NCI-H1930 (cell line): ENCODE data around the gene MUSK.
"Not testable (repeated sequence)": the region's sequence is repeated elsewhere in the genome, so short reads cannot be mapped to it uniquely, and the experiment has no call there.

ENCODE experiments used
- DNase-seq, 2 experiments: peaks; one replicate each; lab custom pipeline; 2025; lab: John Stamatoyannopoulos, UW

Gene MUSK

GRCh38 chr9:110810262-110810976, 141.8 kb downstream of the MUSK start:
- DNase-seq, result no peak

DNA sequence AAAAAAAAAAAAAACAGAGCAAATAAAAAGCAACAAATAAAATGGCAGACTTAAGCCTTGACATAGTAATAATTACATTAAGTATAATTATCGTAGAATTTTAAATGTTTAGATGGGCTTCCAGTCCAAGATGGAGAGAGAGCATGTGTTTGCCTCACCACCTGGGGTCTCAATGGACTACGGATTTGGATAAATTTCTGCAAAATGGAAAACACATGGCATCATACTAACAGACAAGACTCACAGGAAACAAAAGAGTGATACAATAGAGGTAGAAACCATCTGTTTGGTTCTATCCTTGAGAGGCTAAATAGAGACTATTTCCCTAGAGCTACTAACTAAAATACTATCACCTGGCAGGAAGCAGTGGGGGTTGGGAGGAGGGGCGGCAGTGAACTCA, 144.3 kb downstream of the MUSK start:
- no peak for DNase-seq

DNA sequence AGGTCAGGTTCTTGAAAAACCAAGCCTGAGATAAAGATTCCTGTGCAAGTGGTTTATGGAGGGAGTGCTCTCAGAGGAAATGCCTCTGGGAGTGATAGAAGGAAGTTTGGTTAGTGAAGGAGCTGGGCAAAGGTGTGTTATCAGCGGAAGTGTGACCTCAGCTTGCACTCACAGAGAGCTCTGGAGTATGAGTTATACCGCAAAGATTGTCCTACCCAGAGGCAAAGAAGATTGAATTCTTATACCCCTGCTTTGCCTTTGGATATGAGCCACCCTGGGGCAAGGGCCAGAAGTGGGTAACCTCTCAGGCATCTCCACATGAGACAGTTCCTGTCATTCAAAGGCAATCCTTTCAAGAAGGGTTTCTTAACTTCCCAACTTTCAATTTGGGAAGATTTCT, 145.6 kb downstream of the MUSK start:
- DNase-seq, result no peak

DNA sequence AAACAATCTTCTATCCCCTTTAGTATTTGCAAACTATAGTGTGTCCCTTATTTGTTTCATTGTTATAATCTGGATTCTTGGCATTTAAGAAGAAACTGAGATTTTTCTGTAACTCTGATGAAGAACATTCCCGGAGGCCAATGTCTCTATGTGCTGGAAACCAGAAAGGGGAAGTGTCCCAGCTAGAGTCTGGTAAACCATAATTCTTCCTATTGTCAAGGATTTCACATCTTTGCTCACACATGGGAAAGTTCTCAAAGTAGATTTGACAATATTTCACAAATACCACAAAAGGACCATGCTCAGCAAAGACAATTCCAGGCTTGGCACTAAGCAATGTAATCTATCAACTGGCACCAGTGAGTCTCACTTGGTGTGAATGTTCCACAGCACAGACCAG, 146.8 kb downstream of the MUSK start:
- DNase-seq, result no peak

DNA sequence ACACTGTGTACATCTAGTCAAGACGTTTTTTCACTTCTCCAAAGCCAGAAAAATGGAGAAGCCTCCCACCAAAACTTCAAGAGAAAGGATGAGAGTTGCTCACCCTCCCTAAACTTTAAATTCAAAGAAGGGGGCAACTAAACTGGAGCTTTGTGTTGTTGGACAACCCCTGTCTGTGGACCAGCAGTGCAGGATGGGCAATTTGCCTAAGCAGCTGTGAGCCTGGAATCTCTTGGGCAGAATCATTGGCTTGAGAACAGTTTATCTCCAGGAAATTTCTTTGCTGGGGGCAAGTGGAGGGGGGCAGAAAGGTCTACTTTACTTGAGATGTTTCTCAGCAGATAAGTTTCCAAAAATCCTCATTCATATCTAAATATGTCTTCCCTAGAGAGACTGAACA, 151.8 kb downstream of the MUSK start:
- DNase-seq, result no peak

DNA sequence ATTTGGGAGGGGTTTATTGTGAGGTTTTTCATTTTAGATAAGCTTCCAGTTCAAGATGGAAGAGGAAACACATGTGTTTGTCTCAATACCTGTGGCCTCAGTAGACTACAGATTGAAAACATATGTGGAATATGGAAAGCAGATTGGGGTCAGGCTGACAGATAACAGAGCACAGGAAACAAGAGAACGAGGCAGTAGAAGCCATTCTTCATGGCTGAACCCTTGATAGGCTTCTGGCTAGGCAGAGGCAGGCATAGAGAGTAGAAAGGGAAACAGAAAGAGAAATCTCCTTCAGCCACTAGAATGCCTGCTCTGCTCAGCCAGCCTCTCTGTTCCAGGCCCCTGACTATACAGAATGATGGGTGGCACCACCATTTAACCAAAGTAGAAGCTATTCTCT, 152.5 kb downstream of the MUSK start:
- DNase-seq, result no peak

DNA sequence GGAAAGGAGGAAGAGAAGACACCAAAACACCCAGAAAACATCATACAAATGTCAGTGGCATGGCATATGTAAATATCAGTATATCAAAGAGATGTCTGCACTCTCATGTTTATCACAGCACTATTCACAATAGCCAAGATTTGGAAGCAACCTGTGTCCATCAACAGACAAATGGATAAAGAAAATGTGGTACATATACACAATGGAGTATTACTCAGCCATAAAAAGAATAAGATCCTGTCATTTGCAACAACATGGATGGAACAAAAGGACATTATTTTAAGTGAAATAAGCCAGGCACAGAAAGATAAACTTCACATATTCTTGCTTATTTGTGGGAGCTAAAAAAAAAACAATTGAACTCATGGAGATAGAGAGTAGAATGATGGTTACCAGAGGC, 156.5 kb downstream of the MUSK start:
- not testable (repeated sequence) for DNase-seq

GRCh38 chr9:110825950-110826349, 157.4 kb downstream of the MUSK start:
- no peak for DNase-seq

- not testable (repeated sequence) for DNase-seq
These were observed 157.8 kb downstream of the MUSK start for GRCh38 chr9:110826400-110826799.

- DNase-seq, result no peak
These were observed 159.7 kb downstream of the MUSK start for GRCh38 chr9:110828264-110828663.

DNA sequence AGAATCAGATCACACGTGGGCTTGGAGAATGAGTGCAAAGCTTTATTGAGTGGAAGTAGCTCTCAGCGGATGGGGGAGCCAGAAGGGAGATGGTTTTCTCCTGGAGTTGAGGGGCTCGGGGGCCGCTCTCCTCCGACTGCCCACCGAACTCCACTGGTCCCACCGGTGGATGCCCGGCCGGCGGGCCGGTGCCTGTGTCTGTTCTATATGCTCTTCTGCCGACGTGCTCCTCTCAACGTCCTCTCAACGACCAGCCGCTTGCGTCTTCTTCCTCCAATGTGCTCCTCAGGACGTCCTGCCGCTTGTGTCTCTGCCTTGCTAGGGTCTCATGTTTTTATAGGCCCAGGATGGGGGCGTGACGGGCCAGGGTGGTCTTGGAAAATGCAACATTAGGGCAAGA, 161.9 kb downstream of the MUSK start:
- DNase-seq, result no peak

DNA sequence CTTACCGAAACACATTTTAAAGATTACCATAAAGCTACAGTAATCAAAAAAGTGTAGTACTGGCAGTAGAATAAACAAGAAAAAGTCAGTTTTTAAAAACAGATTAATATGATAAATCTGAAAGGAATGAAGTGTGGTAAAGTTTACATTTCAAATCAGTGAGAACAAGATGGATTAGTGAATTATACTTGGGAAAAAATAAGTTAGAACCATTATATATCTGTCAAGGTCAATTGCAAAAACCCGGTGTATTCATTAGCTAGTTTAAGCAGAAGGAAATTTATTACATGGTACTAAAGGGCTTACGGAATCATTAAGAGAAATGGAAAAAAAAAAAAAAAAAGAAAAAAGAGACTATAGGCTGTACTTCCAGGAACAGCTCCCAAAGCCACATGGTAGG, 164.3 kb downstream of the MUSK start:
- DNase-seq, result no peak

DNA sequence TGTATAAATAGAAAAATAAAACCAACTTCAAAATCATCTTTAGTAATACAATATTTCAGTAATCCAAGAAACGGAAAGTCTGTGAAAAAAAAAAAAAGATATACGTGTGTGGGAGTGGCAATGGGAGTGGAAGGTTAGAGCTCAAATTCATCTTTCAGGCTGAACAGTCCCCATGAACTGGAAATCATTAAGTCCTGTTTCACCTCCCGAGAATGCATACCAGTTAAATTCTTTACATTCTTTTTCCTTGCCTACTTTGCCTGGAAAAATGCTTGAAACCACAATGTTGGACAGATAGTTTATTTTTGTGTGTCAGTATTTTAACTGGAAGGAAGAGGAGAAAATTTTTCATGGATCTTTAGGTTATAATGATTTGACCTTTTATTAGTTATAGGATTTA, 166.8 kb downstream of the MUSK start:
- DNase-seq, result no peak

DNA sequence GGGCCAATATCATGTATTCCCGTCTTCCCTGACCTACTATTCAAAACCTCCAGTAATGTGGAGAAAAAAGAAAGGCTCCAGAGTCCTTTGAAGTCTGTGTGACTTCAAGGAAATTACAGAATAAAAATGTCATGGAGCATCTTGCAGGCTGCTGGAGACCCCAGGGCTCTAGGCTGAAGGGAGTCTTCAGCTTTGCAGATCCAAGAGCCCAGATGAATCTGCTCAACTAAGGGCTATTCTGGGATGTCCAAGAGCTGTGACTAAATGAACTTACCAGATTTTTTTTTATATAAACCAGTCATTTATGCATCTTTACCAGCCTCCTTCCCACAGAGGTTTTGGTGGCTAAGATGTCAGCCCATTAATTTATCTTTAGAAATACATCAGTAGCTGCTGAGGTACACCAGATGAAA, 167.3 kb downstream of the MUSK start:
- DNase-seq, result no peak

GRCh38 chr9:110837401-110838005, 168.9 kb downstream of the MUSK start:
- no peak for DNase-seq

GRCh38 chr9:110842169-110842568, 173.6 kb downstream of the MUSK start:
- DNase-seq, result no peak

DNA sequence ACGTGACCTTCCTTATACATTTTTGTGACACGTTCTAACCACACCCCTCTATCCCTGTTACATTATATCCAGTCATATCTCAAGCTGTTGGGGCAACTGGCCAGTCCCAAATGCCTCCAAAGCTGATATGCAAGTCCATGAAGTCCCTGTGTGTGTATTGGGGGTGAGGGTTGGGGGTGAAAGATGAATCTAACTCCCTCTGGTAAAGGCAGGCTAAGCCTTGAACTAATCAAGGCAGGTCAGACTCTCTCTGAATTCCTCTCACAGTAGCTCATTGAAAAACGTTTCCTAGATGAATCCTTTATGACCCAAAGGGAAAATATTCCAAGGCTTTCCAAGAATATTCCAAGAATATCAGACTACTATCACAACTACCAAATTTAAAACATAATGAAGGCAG, 174.4 kb downstream of the MUSK start:
- no peak for DNase-seq

GRCh38 chr9:110844121-110844520, 175.5 kb downstream of the MUSK start:
- no peak for DNase-seq

DNA sequence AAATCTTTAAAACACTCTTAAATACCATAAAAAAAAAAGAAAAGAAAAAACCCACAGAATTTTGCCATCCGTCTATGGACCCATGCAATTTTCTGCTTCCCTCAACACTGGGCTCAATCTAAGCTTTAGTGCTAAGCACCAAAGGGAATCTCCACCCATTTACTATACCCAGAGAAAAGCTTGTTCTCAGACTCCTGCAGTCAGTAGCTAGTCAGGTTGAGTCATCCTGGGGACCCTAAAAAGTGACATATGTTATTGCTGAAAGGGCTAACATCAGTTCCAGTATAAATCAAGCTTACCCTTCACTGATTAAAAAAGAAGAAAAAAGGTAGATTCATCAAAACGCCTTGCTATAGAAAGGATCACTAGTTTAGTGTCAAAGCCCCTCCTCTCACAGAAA, 177.6 kb downstream of the MUSK start:
- no peak for DNase-seq

GRCh38 chr9:110847671-110848070, 179.1 kb downstream of the MUSK start:
- no peak for DNase-seq

- DNase-seq, result no peak
These were observed 182.0 kb downstream of the MUSK start for GRCh38 chr9:110850401-110851135.
